Endothelial cell of umbilical vein (primary cell): ENCODE data around the gene SPTLC3.

Experiments
- CTCF ChIP-seq, 2 donors: IDR thresholded peaks; 1 replicate in 1 of 2; 2 replicates in 1 of 2; pipeline ENCODE4 v1.5.1; 2011; ENCODE audit warnings: low read length in 2 of 2, mild to moderate bottlenecking in 2 of 2, moderate library complexity in 2 of 2, control low read depth in 1 of 2, inconsistent platforms in 1 of 2, low read depth in 1 of 2; ENCODE audit not compliant: insufficient read depth in 1 of 2; ENCODE audit errors: extremely low read depth in 1 of 2
- EZH2 ChIP-seq: IDR thresholded peaks from 2 replicates; pipeline ENCODE4 v1.6.1; 2012; ENCODE audit warnings: borderline replicate concordance, low read depth, mild to moderate bottlenecking, moderate library complexity, low read length, inconsistent platforms; ENCODE audit not compliant: severe bottlenecking
- FOS ChIP-seq: IDR thresholded peaks from 2 replicates; pipeline ENCODE4 v1.6.1; 2011; ENCODE audit warnings: mild to moderate bottlenecking, low read length, moderate library complexity, borderline replicate concordance; ENCODE audit not compliant: insufficient read depth
- GATA2 ChIP-seq: IDR thresholded peaks from 2 replicates; pipeline ENCODE4 v1.7.0; 2011; ENCODE audit warnings: low read depth, mild to moderate bottlenecking, moderate library complexity, mixed read lengths, low read length; ENCODE audit not compliant: insufficient read length, insufficient read depth
- JUN ChIP-seq: IDR thresholded peaks from 2 replicates; pipeline ENCODE4 v1.6.1; 2011; ENCODE audit warnings: borderline replicate concordance, low read depth; ENCODE audit not compliant: insufficient read length, insufficient read depth
- MAX ChIP-seq: IDR thresholded peaks from 2 replicates; pipeline ENCODE4 v1.6.1; 2011; ENCODE audit not compliant: insufficient read depth, insufficient read length
- MYC ChIP-seq: IDR thresholded peaks from one replicate; pipeline ENCODE4 v1.6.1; 2011; ENCODE audit warnings: mild to moderate bottlenecking, low read depth, low read length
- POLR2A ChIP-seq: IDR thresholded peaks from 2 replicates; pipeline ENCODE4 v1.6.1; 2012; ENCODE audit warnings: low read depth, mild to moderate bottlenecking, control low read depth, low read length
- POLR2AphosphoS5 ChIP-seq: IDR thresholded peaks from 2 replicates; pipeline ENCODE4 v1.6.1; 2012; ENCODE audit warnings: low read depth, mild to moderate bottlenecking, control low read depth, low read length, moderate library complexity; ENCODE audit not compliant: insufficient read depth

GRCh38 chr20:13180986-13181889 lies 172.5 kb downstream of the SPTLC3 start:
- TF ChIP-seq POLR2A (no peak), CTCF (IDR thresholded peaks at IDR 0.05; ENCODE audit: extremely low read depth in 1 of 2, insufficient read depth in 1 of 2, low read depth in 1 of 2, low read length in 2 of 2) (no peak), MAX (no peak), EZH2 (no peak), POLR2AphosphoS5 (no peak), JUN (no peak), FOS (no peak), GATA2 (no peak), MYC (no peak)
